H54 (cell line): ENCODE measurements around the gene TMEM74B.
"Not testable (repeated sequence)": the region's sequence is repeated elsewhere in the genome, so short reads cannot be mapped to it uniquely, and the experiment has no call there.

Experiments
- DNase-seq: peaks from one replicate; pipeline ENCODE4 v3.0.0; 2011; ENCODE audit warnings: low spot score, mixed read lengths; ENCODE audit not compliant: insufficient read length
- FAIRE-seq: peaks from 3 replicates; lab custom pipeline; 2011; peaks lifted over from hg19 to GRCh38; lab: Jason Lieb, UNC
- POLR2A ChIP-seq: IDR thresholded peaks from 2 replicates; pipeline ENCODE4 v1.6.1; 2011; ENCODE audit warnings: low read depth, mild to moderate bottlenecking, low read length

The TMEM74B gene

DNA sequence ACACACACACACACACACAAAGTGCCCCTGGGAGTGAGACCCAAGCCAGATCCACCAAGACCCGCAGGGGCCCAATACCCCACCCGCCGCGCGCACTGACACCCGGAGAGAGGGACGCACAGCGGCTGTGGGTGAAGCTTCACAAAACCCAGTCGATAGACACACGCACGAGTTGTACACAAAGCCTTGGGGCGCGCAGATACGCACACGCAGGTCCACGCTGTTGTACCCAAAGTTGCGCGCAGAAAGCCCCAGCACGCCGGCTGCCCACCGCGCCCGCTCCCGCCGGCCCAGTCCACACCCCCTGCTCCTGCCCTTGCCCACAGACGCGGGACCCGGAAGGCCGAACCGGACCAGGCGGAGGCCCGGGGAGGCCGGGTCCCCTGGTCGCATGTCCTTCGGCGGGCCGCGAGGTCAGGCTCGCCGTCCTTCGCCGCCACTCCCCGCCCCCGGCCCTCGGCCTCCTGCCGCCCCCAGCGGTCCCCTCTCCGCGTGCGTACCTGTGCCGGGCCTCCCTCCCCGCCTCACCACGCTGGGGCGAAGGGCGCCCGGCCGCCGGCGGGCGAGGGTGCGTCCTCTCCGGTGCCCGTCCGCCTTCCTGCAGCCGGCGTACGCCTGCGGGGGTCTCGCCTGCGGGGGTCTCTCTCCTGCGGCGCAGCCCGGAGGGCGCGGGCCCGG is at the start of gene TMEM74B:
TSS of gene TMEM74B (minus strand) at position 344 of the 678 bp plus-strand sequence. CDS start 1,180 bp downstream, outside the sequence.
- FAIRE-seq: no peak
- TF ChIP-seq POLR2A: no peak
- no peak for DNase-seq

DNA sequence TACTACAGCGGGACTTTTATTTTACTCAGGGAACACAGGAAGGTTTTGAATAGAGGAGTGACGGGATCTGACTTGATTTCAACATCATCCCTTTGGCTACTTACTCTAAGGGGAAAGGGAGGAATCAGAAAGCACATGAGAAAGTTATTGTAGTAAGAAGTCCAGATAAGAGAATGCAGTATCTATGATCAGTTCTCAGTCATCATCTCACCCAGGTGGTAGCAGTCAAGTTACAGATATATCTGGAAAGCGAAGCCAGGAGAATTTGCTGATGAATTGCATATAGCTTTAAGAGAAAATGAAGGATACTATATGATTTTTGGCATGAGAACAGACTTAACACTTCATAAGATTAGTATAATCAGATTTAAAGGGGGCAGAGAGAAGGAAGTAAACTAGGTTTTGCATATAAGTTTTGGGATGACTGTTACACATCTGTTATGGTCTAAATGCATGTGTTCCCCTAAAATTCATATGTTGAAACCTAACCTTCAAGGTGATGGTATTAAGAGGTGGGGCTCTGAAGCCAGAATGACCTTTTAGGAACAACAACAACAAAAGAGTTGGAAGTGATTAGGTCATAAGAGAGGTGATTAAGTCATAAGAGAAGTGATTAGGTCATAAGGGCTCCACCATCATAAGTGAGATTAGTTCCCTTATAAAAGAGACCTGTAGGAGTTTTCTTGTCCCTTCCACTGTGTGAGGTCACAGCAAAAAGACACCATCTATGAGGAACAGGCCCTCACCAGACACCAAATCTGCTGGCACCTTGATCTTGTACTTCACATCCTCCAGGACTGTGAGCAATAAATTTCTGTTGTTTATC is 47.7 kb upstream of the TMEM74B start:
- no peak for TF ChIP-seq POLR2A
- DNase-seq (no peak), FAIRE-seq (no peak)

DNA sequence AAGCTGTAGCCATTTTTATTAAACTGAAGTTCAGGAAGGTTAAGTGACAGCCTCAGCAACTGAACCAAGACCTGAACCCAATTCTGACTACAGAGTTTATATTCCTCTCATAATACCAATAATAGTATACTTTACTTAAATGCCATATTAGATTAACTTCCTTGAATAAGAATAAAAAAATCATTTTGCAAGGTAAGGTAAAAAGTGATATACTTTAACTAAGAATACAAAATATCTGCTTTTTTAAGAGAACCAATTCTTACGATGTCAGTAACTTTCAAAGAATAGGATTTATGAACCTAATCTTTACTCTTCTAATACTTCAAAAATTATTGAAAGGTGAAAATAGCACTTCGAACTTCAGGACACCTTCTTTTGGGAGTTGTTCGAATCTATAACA is 44.8 kb upstream of the TMEM74B start:
- DNase-seq: no peak
- no peak for FAIRE-seq
- TF ChIP-seq POLR2A: no peak

DNA sequence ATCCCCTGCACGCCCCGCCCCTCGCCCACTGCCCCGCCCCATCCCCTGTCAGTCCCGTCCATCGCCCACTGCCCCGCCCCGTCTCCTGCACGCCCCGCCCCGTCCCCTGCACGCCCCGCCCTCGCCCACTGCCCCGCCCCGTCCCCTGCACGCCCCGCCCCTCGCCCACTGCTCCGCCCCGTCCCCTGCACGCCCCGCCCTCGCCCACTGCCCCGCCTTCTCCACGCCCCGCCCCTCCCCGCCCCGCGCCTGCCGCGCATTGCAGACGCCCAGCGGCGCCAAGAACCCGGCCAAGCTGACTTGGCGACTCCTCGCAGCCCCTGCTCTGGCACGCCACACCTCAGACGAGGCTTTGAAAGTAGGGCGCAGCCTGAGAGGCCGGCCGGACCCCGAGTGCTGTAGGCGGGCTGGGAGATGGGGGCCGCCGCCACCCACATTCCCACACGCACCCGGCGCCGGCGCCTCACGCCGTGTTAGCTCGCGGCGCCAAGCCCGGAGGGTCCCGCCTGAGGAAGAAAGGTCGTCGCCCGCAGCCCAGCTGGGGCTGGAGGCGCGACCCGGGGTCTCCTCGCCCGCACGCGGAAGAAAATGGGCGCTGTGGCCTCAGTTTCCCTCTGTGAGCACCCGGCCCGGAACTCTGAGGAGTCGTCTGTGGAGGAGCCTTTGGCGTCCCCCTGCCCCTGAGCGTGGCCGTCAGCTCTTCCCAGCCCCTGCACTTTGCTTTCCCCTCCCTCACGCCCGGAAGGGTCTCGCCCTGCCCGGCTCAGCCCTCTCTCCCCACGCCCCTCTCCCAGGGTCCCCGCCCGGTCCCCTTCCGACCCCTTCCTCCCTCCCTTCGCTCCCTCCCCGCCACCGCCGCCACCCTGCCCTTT is 41.2 kb upstream of the TMEM74B start, which contains the start of gene RAD21L1:
TSS of gene RAD21L1 (plus strand) at position 262 of the 872 bp plus-strand sequence. CDS start 2,410 bp downstream, outside the sequence.
- peak; percentile 90 for DNase-seq
- FAIRE-seq: no peak
- peak; percentile 77 for TF ChIP-seq POLR2A

DNA sequence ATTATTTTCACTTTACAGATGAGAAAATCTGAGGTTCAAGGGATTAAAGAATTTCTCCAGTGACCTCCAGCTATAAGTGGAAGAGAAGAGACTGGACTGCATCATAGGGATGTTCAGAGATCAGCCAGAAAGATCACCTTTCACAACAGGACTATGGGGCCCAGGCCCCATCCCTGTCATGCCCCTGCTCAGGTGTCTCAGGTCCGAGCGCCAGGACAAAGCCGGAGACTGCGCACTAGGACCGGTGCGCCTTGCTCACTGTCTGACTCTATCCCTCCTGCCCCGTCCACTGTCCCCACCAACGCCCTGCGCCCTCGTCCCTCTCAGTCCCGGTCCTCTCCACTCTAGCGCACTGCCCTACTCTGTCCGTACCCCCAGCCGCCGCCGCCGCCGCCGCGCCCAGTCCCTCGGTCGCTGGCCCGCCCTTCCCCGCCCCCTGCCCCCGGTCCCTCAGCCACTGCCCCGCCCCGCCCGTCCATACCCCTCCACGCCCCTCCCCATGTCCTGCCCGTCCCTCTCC is 40.5 kb upstream of the TMEM74B start:
- no peak for DNase-seq
- TF ChIP-seq POLR2A: no peak
- FAIRE-seq: no peak

DNA sequence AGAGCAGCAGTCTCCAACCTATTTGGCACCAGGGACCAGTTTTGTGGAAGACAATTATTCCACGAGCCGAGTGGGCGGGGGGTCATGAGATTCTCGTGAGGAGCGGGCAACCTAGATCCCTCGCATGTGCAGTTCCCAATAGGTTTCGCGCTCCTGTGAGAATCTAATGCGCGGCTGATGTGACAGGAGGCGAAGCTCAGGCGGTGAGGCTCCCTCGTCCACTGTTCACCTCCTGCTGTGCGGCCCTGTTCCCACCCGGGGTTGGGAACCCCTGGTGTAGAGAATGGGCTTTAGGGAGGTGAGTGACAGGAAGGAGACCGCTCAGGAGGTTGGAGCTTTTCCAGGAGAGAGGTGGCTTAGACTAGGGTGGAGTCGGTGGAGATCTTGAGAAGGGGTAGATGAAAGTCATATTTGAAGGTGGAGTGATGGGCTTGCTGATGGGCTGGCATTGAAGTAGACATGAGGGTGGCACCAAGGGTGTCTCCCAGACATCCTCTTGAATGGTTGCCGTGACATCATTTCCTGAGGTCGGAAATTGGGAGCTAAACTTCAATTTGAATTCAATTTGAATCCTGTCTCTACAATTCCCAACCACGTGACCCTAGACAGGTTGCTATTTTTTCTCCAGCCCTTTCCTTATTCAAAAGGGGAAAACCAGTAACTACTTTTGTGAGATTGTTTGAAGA is 39.6 kb upstream of the TMEM74B start:
- DNase-seq (no peak), FAIRE-seq (no peak)
- TF ChIP-seq POLR2A: no peak

DNA sequence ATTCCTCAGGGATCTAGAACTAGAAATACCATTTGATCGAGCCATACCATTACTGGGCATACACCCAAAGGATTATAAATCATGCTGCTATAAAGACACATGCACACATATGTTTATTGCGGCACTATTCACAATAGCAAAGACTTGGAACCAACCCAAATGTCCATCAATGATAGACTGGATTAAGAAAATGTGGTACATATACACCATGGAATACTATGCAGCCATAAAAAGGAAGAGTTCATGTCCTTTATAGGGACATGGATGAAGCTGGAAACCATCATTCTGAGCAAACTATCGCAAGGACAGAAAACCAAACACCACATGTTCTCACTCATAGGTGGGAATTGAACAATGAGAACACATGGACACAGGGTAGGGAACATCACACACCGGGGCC is 38.0 kb upstream of the TMEM74B start:
- not testable (repeated sequence) for FAIRE-seq, DNase-seq

DNA sequence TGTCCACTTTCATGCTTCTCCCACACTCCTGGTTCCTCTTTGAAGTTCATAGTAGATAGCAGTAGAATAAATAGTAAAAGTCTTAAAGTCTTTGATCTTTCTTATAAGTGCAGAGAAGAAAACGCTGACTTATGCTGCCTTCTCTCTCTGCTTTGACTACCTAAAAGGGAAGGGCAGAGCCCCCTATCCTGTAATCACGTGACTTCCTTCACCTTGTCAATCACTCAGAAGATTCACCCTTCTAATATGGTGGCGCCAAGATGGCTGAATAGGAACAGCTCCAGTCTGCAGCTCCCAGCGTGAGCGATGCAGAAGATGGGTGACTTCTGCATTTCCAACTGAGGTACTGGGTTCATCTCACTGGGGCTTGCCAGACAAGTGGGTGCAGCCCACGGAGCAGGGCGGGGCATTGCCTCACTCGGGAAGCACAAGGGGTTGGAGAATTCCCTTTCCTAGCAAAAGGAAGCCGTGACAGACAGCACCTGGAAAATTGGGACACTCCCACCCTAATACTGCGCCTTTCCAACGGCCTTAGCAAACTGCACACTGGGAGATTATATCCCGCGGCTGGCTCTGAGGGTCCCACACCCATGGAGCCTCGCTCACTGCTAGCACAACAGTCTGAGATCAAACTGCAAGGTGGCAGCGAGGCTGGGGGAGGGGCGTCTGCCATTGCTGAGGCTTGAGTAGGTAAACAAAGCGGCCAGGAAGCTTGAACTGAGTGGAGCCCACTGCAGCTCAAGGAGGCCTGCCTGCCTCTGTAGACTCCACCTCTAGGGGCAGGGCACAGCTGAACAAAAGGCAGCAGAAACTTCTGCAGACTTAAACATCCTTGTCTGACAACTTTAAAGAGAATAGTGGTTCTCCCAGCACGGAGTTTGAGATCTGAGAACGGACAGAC is 32.0 kb upstream of the TMEM74B start:
- not testable (repeated sequence) for FAIRE-seq

DNA sequence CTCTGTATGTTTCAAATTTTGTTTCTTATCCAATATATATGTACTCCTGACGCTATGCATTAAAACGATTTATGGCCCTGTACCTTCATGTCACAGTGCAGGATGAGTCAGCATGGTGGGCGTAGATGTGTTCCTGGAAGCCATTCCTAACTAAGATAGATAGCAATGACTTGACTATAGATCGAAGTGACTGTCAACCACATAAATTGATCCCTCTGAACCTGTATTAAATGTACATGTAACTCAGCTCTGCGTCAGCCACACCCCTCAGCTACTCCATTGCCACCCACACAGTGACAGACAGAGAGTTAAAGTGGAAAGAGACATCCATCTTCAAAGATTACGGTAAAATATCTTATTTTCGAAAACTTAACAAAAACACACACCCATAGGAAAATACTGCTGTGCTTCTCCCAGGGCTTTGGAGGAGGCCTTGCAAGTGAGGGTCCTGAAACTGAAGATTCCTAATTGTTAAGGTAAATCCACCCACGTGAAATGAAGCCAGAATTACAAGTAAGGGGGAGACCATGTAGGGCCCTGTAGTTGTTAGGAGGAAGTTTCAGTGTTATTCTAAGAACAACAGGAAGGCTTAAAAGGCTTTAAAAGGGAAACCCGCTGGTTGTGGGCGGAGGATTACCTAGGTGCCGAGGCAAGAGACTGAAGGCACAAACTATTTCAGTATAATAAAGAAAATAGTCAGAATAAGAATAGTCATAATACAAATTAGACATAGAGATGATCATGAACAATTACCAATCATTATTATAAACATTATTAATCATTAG is 30.8 kb upstream of the TMEM74B start:
- DNase-seq: no peak
- no peak for TF ChIP-seq POLR2A
- no peak for FAIRE-seq

More for the DNA sequence above, 32.0 kb upstream of the TMEM74B start:
- not testable (repeated sequence) for DNase-seq

DNA sequence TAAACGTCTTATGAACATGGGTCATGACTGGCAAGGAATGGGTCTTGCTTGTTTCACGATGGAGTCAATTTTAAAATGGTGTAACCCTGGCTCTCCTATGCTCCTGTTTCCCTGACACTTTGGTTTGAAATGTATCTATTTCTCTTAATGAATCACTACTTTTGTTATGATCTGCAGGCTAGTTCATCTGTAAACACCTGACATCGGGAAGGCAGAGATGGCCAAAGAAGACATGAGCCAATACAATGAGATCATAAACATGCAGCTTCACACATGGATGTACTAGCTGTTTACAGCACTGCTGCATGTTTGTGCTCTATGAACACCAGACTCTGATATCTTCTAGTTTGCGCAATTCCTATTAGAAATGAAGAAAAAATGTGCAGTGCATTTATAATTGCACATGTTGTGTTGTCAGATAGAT is 30.1 kb upstream of the TMEM74B start:
- DNase-seq (no peak), FAIRE-seq (no peak)
- TF ChIP-seq POLR2A: no peak
